GM12878 (cell line): Measurements from ENCODE around the gene OMP. TPM values are rescaled to one million over a fixed set of nuclear protein-coding genes. Genes with fewer than 3 reads are reported as not detected.

ENCODE experiments used
- BCL11A ChIP-seq: IDR thresholded peaks from 2 replicates; pipeline ENCODE4 v1.6.1; 2011; ENCODE audit warnings: low read depth, low read length
- BHLHE40 ChIP-seq, 2 experiments: fragments of 450-650 bp in 1 of 2; IDR thresholded peaks; 2 replicates each; pipeline ENCODE4 v1.6.1; 2011 to 2017; ENCODE audit warnings: low read depth in 2 of 2, borderline replicate concordance in 1 of 2, improper control_type of control experiment in 1 of 2, low read length in 1 of 2, mild to moderate bottlenecking in 1 of 2
- BMI1 ChIP-seq: fragments of 450-650 bp; IDR thresholded peaks from 2 replicates; pipeline ENCODE4 v1.6.1; 2016; ENCODE audit warnings: mild to moderate bottlenecking, moderate library complexity, borderline replicate concordance
- CBX5 ChIP-seq: sonication (generic); IDR thresholded peaks from 2 replicates; pipeline ENCODE4 v1.6.1; 2016; ENCODE audit warnings: low read depth, moderate library complexity, mild to moderate bottlenecking, inconsistent platforms
- ELK1 ChIP-seq: IDR thresholded peaks from 2 replicates; pipeline ENCODE4 v1.6.1; 2012; ENCODE audit warnings: low read depth, low read length, improper control_type of control experiment
- HDAC2 ChIP-seq: fragments of 200-600 bp; sonication (generic); IDR thresholded peaks from 2 replicates; pipeline ENCODE4 v1.6.1; 2017
- JUND ChIP-seq: IDR thresholded peaks from 2 replicates; pipeline ENCODE4 v1.6.1; 2012; ENCODE audit warnings: low read depth, mild to moderate bottlenecking, low read length, improper control_type of control experiment, moderate library complexity
- NBN ChIP-seq: fragments of 450-650 bp; IDR thresholded peaks from 2 replicates; pipeline ENCODE4 v1.6.1; 2016
- NFXL1 ChIP-seq: fragments of 450-650 bp; IDR thresholded peaks from 2 replicates; pipeline ENCODE4 v1.6.1; 2017; ENCODE audit warnings: antibody characterized with exemption, mild to moderate bottlenecking, borderline replicate concordance
- NRF1 ChIP-seq: conservative IDR thresholded peaks from 2 replicates; pipeline ENCODE4 v1.6.1; 2011; ENCODE audit warnings: mild to moderate bottlenecking, low read depth, low read length, improper control_type of control experiment
- PAX5 ChIP-seq: IDR thresholded peaks from 2 replicates; pipeline ENCODE4 v1.6.1; 2011; ENCODE audit warnings: low read depth, low read length, borderline replicate concordance
- RAD51 ChIP-seq: fragments of 450-650 bp; IDR thresholded peaks from 2 replicates; pipeline ENCODE4 v1.6.1; 2016; ENCODE audit warnings: moderate library complexity, mild to moderate bottlenecking, inconsistent platforms
- SREBF1 ChIP-seq: IDR thresholded peaks from 2 replicates; pipeline ENCODE4 v1.6.1; 2012; ENCODE audit warnings: mild to moderate bottlenecking, low read length
- TCF12 ChIP-seq: IDR thresholded peaks from 2 replicates; pipeline ENCODE4 v1.6.1; 2011; ENCODE audit warnings: low read depth, mild to moderate bottlenecking, low read length
- ZNF24 ChIP-seq: fragments of 450-650 bp; IDR thresholded peaks from 2 replicates; pipeline ENCODE4 v1.6.1; 2017; ENCODE audit warnings: antibody characterized with exemption, mild to moderate bottlenecking
- polyA plus RNA-seq, 11 experiments: library from polyadenylated mRNA; depleted of rRNA in 4 of 11; unstranded in 6 of 11; stranded (reverse) in 5 of 11; fragments of >200 nt; fragmentation: Nextera tagmentation in 4 of 11; fragmentation: Illumina TruSeq in 1 of 11; extraction: Ambion mirVana in 4 of 11; extraction: Trizol in 1 of 11; gene quantifications; 1 replicate in 1 of 11; 2 replicates in 10 of 11; pipeline versions ENCODE4 v1.2.1 to v1.2.3, GENCODE V29; 2011 to 2016; ENCODE audit warnings: inconsistent platforms in 2 of 11, missing spikeins in 2 of 11, low read depth in 1 of 11
- total RNA-seq, 4 experiments: library from RNA; depleted of rRNA in 3 of 4; stranded (reverse); fragments of >200 nt in 3 of 4; fragmentation: Illumina TruSeq in 1 of 4; extraction: Trizol in 1 of 4; gene quantifications; 2 replicates each; pipeline versions ENCODE4 v1.2.1 to v1.2.3, GENCODE V29; 2013 to 2021
- TF ChIP-seq, protein P1 (sequence below): IDR thresholded peaks from 2 replicates; pipeline ENCODE4 v1.6.1; 2012; ENCODE audit warnings: mild to moderate bottlenecking, low read depth, low read length
- TF ChIP-seq, protein P2 (sequence below): IDR thresholded peaks from 2 replicates; pipeline ENCODE4 v1.6.1; 2011; ENCODE audit warnings: mild to moderate bottlenecking, low read depth, low read length, moderate library complexity; ENCODE audit not compliant: insufficient replicate concordance
- TF ChIP-seq, protein P3 (sequence below): IDR thresholded peaks from 2 replicates; pipeline ENCODE4 v1.6.1; 2011; ENCODE audit warnings: borderline replicate concordance, low read depth, mild to moderate bottlenecking, moderate library complexity, low read length; ENCODE audit not compliant: insufficient read depth, poor library complexity, severe bottlenecking
- TF ChIP-seq, protein P4 (sequence below): fragments of 450-650 bp; IDR thresholded peaks from 2 replicates; pipeline ENCODE4 v1.6.1; 2017; ENCODE audit warnings: low read depth, mild to moderate bottlenecking, moderate library complexity

The OMP gene
- total and polyA plus RNA-seq, 10 of the 15 experiments (the other 5 are each of a cell fraction or from before 2014, with no cell fraction given) = not detected

DNA sequence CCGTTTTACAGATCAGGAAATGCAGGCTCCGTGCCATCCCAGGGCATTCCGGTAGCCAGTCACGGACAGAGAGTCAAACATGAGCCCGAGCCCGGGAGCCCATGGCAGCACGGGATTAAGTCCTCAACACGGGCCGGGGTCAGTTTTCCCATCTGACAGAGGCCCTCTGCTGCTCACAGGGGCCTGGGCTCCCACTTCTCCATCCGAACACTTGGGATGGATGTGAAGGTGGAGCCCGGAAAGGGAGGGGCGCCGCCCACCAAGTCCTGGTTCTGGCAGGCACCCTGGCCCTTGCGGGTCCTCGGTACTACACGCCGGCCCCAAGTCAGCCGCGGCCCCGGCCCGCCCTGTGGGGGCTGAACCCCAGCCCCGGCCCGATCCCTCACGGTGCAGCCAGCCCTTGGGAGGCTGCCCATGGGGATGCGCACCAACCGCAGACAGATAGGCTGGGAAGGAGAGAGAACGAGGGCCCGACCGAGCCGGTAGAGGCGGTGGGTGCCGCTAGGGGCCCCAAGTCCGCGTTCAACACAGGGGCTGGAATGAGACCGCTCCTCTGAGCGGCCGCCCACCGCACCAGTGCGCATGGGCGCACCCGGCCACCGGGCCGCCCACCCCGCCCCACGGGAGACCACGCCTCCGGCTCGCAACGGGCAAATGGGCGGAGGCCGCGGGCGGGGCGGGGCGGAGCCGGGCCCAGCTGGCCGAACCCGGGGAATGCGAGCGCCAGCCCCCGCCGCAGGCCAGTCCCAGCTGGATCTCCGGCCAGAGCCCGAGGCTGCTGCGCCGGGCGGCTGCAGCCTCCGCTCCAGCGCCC lies 36.2 kb upstream of the OMP start, which contains the start of gene CAPN5 (continued):
- TF ChIP-seq, protein P1, sequence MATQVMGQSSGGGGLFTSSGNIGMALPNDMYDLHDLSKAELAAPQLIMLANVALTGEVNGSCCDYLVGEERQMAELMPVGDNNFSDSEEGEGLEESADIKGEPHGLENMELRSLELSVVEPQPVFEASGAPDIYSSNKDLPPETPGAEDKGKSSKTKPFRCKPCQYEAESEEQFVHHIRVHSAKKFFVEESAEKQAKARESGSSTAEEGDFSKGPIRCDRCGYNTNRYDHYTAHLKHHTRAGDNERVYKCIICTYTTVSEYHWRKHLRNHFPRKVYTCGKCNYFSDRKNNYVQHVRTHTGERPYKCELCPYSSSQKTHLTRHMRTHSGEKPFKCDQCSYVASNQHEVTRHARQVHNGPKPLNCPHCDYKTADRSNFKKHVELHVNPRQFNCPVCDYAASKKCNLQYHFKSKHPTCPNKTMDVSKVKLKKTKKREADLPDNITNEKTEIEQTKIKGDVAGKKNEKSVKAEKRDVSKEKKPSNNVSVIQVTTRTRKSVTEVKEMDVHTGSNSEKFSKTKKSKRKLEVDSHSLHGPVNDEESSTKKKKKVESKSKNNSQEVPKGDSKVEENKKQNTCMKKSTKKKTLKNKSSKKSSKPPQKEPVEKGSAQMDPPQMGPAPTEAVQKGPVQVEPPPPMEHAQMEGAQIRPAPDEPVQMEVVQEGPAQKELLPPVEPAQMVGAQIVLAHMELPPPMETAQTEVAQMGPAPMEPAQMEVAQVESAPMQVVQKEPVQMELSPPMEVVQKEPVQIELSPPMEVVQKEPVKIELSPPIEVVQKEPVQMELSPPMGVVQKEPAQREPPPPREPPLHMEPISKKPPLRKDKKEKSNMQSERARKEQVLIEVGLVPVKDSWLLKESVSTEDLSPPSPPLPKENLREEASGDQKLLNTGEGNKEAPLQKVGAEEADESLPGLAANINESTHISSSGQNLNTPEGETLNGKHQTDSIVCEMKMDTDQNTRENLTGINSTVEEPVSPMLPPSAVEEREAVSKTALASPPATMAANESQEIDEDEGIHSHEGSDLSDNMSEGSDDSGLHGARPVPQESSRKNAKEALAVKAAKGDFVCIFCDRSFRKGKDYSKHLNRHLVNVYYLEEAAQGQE = no peak
- peak in 1 of 2 experiments; percentile 45; a peak in 2 of 4 replicates for TF ChIP-seq BHLHE40 (IDR thresholded peaks at IDR 0.05; ENCODE audit: borderline replicate concordance in 1 of 2, low read depth in 2 of 2, low read length in 1 of 2)
- no peak for TF ChIP-seq HDAC2
- TF ChIP-seq, protein P2, sequence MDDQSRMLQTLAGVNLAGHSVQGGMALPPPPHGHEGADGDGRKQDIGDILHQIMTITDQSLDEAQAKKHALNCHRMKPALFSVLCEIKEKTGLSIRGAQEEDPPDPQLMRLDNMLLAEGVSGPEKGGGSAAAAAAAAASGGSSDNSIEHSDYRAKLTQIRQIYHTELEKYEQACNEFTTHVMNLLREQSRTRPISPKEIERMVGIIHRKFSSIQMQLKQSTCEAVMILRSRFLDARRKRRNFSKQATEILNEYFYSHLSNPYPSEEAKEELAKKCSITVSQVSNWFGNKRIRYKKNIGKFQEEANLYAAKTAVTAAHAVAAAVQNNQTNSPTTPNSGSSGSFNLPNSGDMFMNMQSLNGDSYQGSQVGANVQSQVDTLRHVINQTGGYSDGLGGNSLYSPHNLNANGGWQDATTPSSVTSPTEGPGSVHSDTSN = no peak
- no peak for TF ChIP-seq ZNF24
- TF ChIP-seq, protein P3, sequence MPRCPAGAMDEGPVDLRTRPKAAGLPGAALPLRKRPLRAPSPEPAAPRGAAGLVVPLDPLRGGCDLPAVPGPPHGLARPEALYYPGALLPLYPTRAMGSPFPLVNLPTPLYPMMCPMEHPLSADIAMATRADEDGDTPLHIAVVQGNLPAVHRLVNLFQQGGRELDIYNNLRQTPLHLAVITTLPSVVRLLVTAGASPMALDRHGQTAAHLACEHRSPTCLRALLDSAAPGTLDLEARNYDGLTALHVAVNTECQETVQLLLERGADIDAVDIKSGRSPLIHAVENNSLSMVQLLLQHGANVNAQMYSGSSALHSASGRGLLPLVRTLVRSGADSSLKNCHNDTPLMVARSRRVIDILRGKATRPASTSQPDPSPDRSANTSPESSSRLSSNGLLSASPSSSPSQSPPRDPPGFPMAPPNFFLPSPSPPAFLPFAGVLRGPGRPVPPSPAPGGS = no peak
- TF ChIP-seq ELK1 = no peak
- no peak for TF ChIP-seq BCL11A
- TF ChIP-seq RAD51 = no peak
- TF ChIP-seq TCF12 = peak; percentile 44; the same call in 1 of the 2 replicates
- TF ChIP-seq CBX5 = no peak
- no peak for TF ChIP-seq SREBF1
- TF ChIP-seq NFXL1 = no peak
- no peak for TF ChIP-seq PAX5
- TF ChIP-seq JUND = no peak
- no peak for TF ChIP-seq BMI1
- 0 out of 2 replicates have a peak, but pooled peaks have one; percentile 24 for TF ChIP-seq NRF1
- TF ChIP-seq, protein P4, sequence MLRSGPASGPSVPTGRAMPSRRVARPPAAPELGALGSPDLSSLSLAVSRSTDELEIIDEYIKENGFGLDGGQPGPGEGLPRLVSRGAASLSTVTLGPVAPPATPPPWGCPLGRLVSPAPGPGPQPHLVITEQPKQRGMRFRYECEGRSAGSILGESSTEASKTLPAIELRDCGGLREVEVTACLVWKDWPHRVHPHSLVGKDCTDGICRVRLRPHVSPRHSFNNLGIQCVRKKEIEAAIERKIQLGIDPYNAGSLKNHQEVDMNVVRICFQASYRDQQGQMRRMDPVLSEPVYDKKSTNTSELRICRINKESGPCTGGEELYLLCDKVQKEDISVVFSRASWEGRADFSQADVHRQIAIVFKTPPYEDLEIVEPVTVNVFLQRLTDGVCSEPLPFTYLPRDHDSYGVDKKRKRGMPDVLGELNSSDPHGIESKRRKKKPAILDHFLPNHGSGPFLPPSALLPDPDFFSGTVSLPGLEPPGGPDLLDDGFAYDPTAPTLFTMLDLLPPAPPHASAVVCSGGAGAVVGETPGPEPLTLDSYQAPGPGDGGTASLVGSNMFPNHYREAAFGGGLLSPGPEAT = no peak
- TF ChIP-seq NBN = no peak
